Testis (tissue), 3 donors: ENCODE data around the gene SNTG2. TPM values are rescaled to one million over a fixed set of nuclear protein-coding genes. Genes with fewer than 3 reads are reported as not detected.

Experiments used
- DNase-seq: peaks from one replicate; pipeline ENCODE4 v3.0.0-alpha.2; 2019
- H3K27ac ChIP-seq, 2 donors: fragments of 200-600 bp; sonication (generic); one replicate each; pipeline ENCODE4 v1.5.1; 2019
- H3K27me3 ChIP-seq: fragments of 200-600 bp; sonication (generic); one replicate; pipeline ENCODE4 v1.5.1; 2019
- H3K36me3 ChIP-seq: fragments of 200-600 bp; sonication (generic); one replicate; pipeline ENCODE4 v1.5.1; 2017; ENCODE audit warnings: low read depth; ENCODE audit errors: missing control alignments
- H3K4me1 ChIP-seq: fragments of 200-600 bp; sonication (generic); one replicate; pipeline ENCODE4 v1.5.1; 2019
- H3K4me3 ChIP-seq, 2 donors: fragments of 200-600 bp; sonication (generic); one replicate each; pipeline ENCODE4 v1.5.1; 2017 to 2019
- H3K9me3 ChIP-seq: fragments of 200-600 bp; sonication (generic); one replicate; pipeline ENCODE4 v1.5.1; 2017
- CTCF ChIP-seq, 3 experiments: fragments of 450-650 bp in 2 of 3; fragments of 200-600 bp in 1 of 3; sonication (generic) in 1 of 3; IDR thresholded peaks; one replicate each; pipeline ENCODE4 v1.5.1; 2016 to 2019; ENCODE audit warnings: antibody characterized with exemption in 3 of 3, mild to moderate bottlenecking in 2 of 3, moderate library complexity in 1 of 3
- POLR2A ChIP-seq: fragments of 450-650 bp; IDR thresholded peaks from one replicate; pipeline ENCODE4 v1.6.1; 2017; ENCODE audit warnings: antibody characterized with exemption, mild to moderate bottlenecking, moderate library complexity
- WGBS, 2 donors: methylation state at CpG; one replicate each; pipeline ENCODE4 v1.1.5; 2018; 5-methylcytosine and 5-hydroxymethylcytosine counted together
- intact Hi-C: fragments of 100-400 bp; cut with DNase I; formaldehyde crosslinking; loops from one replicate; pipeline ENCODE4 v1.15.1; 2023; ENCODE audit warnings: low total_unique reads
- polyA plus RNA-seq: library from polyadenylated mRNA; stranded (reverse); fragments of 350-450 nt; fragmentation: Illumina TruSeq; extraction: RNeasy Lipid Tissue Mini Kit (QIAGEN cat#74804); gene quantifications from one replicate; pipeline ENCODE4 v1.2.3, GENCODE V29; 2014; ENCODE audit warnings: low read depth, low replicate concordance; ENCODE audit not compliant: insufficient read depth
- total RNA-seq, 2 donors: library from RNA; depleted of rRNA; stranded (reverse); fragments of >200 nt; gene quantifications; one replicate each; pipeline ENCODE4 v1.2.3, GENCODE V29; 2016

The SNTG2 gene
- total and polyA plus RNA-seq, 3 donors from 2014 or later = 8.7 to 10.2 (median 9.1) TPM

DNA sequence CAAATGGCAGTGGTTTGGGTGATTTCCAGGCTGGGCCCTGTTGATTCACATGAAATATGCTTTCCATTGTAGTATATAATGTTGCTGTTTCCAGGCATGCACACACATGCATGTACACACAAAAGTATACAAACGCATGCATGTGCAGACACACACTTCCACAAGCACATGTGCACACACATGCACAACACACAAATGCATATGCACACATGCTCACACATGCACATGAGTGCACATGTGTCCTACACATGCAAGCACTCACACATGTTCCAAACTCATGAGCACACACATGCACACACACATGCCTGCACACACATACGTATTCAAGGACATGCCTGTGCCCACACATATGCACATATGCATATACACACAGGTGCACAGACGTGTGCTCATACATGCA lies 30.6 kb downstream of the SNTG2 start:
- H3K9me3 ChIP-seq = no peaks in the 10 kb centered on the region
- H3K4me1 ChIP-seq = peaks cover 8% of the 10 kb centered on the region
- H3K36me3 ChIP-seq = no peaks in the 10 kb centered on the region
- no peaks in the 10 kb centered on the region for H3K27me3 ChIP-seq
- no peak overlapping the region for H3K27ac ChIP-seq
- no peak overlapping the region for H3K4me3 ChIP-seq
- intact Hi-C loops = no loop called here
- TF ChIP-seq POLR2A (no peak), CTCF (IDR thresholded peaks at IDR 0.05) (no peak)
- WGBS, 2 donors = 64 to 81% methylated on average over 2 to 3 of the region's 3 CpGs
- no peak for DNase-seq

- Histone ChIP-seq H3K27me3 (no peaks in the 10 kb centered on the region), H3K4me3 (no peak overlapping the region), H3K9me3 (no peaks in the 10 kb centered on the region), H3K36me3 (no peaks in the 10 kb centered on the region), H3K4me1 (peaks cover 10% of the 10 kb centered on the region), H3K27ac (no peak overlapping the region)
- intact Hi-C loops = no loop called here
- TF ChIP-seq POLR2A = no peak
- TF ChIP-seq CTCF (IDR thresholded peaks at IDR 0.05) = no peak
- 91 to 95% methylated on average over 4 of the region's 4 CpGs for WGBS, 2 donors
- DNase-seq = no peak
These were observed 31.1 kb downstream of the SNTG2 start for GRCh38 chr2:981759-982158.

DNA sequence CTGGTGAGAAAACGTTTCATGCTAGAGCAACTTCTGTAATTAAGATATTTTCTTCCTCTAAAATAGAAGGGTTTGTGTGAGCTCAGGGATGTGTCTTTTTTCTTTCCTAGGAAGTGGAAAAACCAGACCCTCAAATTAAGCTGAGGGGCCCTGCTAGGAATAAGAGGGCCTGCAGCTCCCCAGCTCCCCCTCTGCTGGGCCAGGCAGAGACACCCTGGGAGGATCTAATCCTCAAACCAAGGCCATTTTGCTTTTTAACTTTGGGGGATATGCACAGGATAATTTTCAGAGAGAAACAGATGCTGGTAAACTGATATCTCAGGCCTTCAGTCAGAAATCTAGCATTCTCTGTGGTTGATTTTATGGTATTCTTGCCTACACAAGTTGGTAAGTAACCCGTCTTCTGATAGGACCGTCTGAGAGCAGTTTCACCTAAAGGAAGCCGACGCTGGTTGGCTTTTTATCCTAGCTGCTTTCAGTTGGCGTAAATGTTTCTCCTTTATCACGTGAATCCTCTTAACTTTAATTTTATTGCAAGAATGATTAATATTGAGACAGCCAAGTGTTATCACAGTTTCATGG lies 34.8 kb downstream of the SNTG2 start:
- no peak for DNase-seq
- H3K27ac ChIP-seq = peak overlapping the region in 1 of 2 donors; percentile 20
- H3K9me3 ChIP-seq = no peaks in the 10 kb centered on the region
- 63 to 76% methylated on average over 7 of the region's 7 CpGs for WGBS, 2 donors
- TF ChIP-seq POLR2A = no peak
- no peak for TF ChIP-seq CTCF (IDR thresholded peaks at IDR 0.05)
- peaks cover 10% of the 10 kb centered on the region for H3K4me1 ChIP-seq
- no peaks in the 10 kb centered on the region for H3K27me3 ChIP-seq
- no peaks in the 10 kb centered on the region for H3K36me3 ChIP-seq
- intact Hi-C loops = no loop called here
- no peak overlapping the region for H3K4me3 ChIP-seq

- Histone ChIP-seq H3K9me3 (no peaks in the 10 kb centered on the region), H3K36me3 (no peaks in the 10 kb centered on the region), H3K4me3 (no peak overlapping the region), H3K27me3 (no peaks in the 10 kb centered on the region), H3K4me1 (peaks cover 10% of the 10 kb centered on the region), H3K27ac (no peak overlapping the region)
- 85 to 94% methylated on average over 9 to 16 of the region's 16 CpGs for WGBS, 2 donors
- intact Hi-C loops = no loop called here
- no peak for TF ChIP-seq CTCF (IDR thresholded peaks at IDR 0.05)
- TF ChIP-seq POLR2A = no peak
- DNase-seq = no peak
These were observed 37.1 kb downstream of the SNTG2 start for GRCh38 chr2:987789-988188.

DNA sequence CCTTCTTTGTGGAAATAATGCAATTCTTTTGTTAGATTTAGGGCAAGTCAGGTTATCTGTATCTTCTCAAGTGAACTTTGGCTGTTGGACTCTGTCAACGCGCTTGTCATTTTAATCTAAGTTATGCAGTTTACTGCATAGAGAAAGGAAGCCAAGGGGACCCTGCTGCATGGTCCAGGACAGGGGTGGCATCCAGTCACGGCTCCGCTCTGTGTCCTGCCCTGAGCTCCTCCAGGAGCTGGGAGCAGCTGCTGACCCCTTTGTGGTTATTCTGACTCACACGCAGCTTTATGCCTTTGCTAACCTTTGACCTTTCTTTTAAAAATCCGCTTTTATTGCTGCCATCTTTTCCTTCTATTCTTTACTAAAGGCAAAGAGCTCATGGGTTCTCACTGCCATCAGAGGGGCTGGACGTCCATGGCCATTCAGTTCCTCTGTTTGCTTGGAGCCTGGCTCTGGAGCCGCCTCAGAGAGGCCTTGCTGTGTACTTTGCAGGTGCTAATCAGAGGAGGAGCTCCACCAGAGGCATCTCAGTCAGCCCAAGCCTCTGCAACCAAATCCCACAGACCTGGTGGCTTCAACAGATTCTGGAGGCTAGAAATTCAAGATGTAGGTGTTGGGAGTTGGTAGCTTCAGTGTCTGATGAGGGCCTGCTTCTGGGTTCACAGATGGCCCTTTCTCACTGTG lies 39.3 kb downstream of the SNTG2 start:
- Histone ChIP-seq H3K36me3 (no peaks in the 10 kb centered on the region), H3K27me3 (no peaks in the 10 kb centered on the region), H3K9me3 (no peaks in the 10 kb centered on the region), H3K4me3 (no peak overlapping the region), H3K4me1 (peaks cover 10% of the 10 kb centered on the region), H3K27ac (no peak overlapping the region)
- intact Hi-C loops = no loop called here
- DNase-seq = no peak
- TF ChIP-seq CTCF (IDR thresholded peaks at IDR 0.05) (no peak), POLR2A (no peak)
- WGBS, 2 donors = 86% methylated on average over 8 of the region's 8 CpGs
